Thyroid gland (tissue), 4 donors: ENCODE measurements around the gene SH3D19.
"Not testable (repeated sequence)": the region's sequence is repeated elsewhere in the genome, so short reads cannot be mapped to it uniquely, and the experiment has no call there.

Experiments
- POLR2A ChIP-seq, 2 donors: fragments of 450-650 bp; IDR thresholded peaks; one replicate each; pipeline ENCODE4 v1.6.1; 2017; ENCODE audit warnings: antibody characterized with exemption in 2 of 2, mild to moderate bottlenecking in 2 of 2, moderate library complexity in 1 of 2
- TF ChIP-seq, protein P1 (sequence below), 6 experiments: fragments of 200-600 bp in 3 of 6; fragments of 450-650 bp in 3 of 6; sonication (generic) in 3 of 6; IDR thresholded peaks; one replicate each; pipeline ENCODE4 v1.5.1; 2016 to 2019; ENCODE audit warnings: antibody characterized with exemption in 6 of 6, mild to moderate bottlenecking in 2 of 6, inconsistent platforms in 1 of 6, moderate library complexity in 1 of 6

DNA sequence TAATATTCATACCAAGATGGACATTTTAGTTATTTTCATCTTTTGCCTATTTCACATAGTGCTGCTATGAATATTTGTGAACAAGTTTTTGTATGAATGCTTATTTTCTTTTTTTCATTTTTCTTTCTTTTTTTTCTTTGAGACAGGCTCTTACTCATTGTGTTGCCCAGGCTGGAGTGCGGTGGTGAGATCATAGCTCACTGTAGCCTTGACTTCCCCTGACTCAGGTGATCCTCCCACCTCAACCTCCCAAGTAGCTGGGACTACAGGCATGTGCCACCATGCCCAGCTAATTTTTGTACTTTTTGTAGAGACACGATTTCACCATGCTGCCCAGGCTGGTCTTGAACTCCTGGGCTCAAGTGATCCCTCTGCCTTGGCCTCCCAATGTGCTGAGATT, 247.4 kb downstream of the SH3D19 start:
- TF ChIP-seq POLR2A (IDR thresholded peaks at IDR 0.05) = not testable (repeated sequence)
- TF ChIP-seq, protein P1, sequence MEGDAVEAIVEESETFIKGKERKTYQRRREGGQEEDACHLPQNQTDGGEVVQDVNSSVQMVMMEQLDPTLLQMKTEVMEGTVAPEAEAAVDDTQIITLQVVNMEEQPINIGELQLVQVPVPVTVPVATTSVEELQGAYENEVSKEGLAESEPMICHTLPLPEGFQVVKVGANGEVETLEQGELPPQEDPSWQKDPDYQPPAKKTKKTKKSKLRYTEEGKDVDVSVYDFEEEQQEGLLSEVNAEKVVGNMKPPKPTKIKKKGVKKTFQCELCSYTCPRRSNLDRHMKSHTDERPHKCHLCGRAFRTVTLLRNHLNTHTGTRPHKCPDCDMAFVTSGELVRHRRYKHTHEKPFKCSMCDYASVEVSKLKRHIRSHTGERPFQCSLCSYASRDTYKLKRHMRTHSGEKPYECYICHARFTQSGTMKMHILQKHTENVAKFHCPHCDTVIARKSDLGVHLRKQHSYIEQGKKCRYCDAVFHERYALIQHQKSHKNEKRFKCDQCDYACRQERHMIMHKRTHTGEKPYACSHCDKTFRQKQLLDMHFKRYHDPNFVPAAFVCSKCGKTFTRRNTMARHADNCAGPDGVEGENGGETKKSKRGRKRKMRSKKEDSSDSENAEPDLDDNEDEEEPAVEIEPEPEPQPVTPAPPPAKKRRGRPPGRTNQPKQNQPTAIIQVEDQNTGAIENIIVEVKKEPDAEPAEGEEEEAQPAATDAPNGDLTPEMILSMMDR (IDR thresholded peaks at IDR 0.05) = not testable (repeated sequence)
